Epithelial cell of esophagus (primary cell): ENCODE results near the gene INTS2.

ENCODE experiments used
- DNase-seq: peaks from one replicate; pipeline ENCODE4 v3.0.0; 2010; ENCODE audit warnings: low read depth
- H3K4me3 ChIP-seq: 2 replicates; pipeline ENCODE4 v1.5.1; 2011; ENCODE audit warnings: mild to moderate bottlenecking, low read length, control low read depth
- TF ChIP-seq, protein P1 (sequence below): IDR thresholded peaks from 2 replicates; pipeline ENCODE4 v1.5.1; 2011; ENCODE audit warnings: low read depth, mild to moderate bottlenecking, low read length, control low read depth, inconsistent platforms; ENCODE audit not compliant: insufficient read depth; ENCODE audit errors: missing control alignments

Gene INTS2

DNA sequence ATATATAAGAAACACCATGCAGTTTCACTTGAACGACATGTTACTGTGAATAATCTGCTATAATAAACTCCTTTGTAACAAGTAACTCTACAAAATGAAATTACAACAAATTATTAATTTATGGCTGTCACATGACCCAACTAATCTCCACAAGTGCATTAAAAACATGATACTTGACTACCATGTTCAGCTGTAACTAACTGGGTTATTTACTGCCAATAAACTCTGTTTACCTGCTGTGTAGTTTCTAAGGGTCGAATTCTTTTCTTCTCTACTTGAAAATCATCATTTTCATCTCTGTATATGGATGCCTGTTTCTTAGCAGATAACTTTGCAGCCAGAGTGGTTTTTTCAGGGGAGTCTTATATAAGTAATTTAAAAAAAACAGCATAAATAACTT lies 78.9 kb downstream of the INTS2 start:
- no peak for DNase-seq
- TF ChIP-seq, protein P1, sequence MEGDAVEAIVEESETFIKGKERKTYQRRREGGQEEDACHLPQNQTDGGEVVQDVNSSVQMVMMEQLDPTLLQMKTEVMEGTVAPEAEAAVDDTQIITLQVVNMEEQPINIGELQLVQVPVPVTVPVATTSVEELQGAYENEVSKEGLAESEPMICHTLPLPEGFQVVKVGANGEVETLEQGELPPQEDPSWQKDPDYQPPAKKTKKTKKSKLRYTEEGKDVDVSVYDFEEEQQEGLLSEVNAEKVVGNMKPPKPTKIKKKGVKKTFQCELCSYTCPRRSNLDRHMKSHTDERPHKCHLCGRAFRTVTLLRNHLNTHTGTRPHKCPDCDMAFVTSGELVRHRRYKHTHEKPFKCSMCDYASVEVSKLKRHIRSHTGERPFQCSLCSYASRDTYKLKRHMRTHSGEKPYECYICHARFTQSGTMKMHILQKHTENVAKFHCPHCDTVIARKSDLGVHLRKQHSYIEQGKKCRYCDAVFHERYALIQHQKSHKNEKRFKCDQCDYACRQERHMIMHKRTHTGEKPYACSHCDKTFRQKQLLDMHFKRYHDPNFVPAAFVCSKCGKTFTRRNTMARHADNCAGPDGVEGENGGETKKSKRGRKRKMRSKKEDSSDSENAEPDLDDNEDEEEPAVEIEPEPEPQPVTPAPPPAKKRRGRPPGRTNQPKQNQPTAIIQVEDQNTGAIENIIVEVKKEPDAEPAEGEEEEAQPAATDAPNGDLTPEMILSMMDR: no peak
- no peak overlapping the region for H3K4me3 ChIP-seq

DNA sequence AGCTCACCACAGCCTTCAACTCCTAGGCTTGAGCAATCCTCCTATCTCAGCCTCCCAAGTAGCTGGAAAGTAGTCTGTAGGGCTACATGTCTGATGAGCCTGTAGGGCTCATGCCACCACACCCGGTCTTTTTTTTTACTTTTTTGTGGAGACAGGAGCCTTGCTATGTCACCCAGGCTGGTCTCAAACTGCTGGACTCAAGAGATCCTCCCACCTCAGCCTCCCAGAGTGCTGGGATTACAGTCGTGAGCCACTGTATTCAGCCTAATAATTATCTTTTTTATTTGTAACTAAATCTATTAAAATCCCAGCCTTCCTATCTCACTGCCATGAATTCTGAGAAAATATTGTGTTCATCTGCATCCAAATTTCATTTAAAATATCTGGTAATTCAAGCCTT lies 79.5 kb downstream of the INTS2 start:
- no peak overlapping the region for H3K4me3 ChIP-seq
- DNase-seq: no peak
- TF ChIP-seq, protein P1: no peak

DNA sequence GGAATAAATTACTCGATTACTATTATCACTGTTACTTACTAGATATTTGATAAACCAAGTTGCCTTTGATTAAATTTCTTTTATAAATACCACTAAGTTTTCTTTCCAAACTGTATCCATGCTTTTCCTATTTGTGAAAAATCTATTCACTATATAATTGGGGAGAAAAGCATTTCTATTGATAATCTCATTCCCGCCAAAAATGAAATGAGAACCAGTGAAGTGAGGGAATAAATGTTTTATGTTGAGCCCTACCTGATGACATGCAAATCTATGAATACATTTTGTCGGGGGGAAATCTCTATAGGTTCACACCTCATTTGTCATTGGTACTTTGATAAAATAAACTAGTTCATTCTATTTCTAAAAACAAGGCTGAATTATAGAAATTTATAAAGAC lies 80.1 kb downstream of the INTS2 start:
- TF ChIP-seq, protein P1: no peak
- DNase-seq: no peak

DNA sequence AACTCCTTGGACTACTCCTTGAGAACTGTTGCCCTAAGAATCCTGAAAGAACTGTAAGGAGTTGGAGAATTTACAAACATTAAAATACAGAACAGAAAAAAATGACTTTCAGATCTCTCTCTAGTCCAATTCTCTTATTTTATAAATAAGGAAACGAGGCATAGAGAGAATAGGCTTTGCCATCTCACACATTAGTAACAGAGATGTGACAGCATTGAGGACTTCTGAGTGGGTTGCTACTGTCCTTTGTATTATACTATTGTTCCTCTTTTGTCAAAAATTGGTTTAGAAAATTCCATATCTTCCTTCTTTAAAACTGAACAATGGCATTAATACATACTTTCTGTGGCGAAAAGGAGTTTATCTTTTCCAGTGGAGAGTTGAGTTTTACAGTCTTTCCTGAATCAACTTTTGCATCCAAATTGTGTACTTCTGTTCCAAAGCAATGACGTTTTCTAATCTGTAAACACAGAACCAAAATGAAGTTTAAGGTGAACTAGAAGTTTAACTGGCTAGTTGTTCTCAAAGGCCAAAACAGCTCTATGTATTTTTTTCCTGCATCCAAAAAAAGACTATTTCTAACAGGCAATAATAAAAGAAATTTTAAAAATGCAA lies 80.9 kb downstream of the INTS2 start:
- TF ChIP-seq, protein P1: no peak
- DNase-seq: no peak
- no peak overlapping the region for H3K4me3 ChIP-seq

More for the DNA sequence above, 80.1 kb downstream of the INTS2 start:
- no peak overlapping the region for H3K4me3 ChIP-seq

DNA sequence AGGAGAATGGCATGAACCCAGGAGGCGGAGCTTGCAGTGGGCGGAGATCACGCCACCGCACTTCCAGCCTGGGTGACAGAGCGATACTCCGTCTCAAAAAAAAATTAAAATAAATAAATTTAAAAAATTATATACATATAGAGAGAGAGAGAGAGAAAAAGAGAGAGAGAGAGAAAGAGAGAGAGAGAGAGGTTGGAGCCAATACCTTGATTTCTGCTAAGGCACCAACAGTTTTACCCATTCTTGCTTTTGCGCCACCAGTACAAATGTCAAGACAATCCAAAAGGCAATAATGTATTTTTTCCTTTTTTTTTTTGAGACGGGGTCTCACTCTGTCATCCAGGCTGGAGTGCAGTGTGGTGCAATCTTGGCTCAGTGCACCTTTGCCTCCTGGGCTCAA lies 81.7 kb downstream of the INTS2 start:
- DNase-seq: no peak
- no peak overlapping the region for H3K4me3 ChIP-seq
- TF ChIP-seq, protein P1: no peak

DNA sequence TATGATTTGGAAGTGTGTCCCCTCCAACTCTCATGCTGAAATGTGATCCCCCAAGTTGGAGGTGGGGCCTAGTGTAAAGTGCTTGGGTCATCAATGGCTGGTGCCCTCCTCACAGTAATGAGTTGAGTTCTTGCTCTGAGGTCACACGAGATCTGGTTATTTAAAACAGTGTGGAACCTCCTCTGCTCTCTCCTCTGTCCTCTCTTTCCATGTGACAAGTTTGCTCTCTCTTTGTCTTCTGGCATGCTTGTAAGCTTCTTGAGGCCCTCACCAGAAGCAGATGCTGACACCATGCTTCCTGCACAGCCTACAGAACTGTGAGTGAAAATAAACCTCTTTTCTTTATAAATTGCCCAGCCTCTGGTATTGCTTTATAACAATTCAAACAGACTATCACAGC lies 84.3 kb downstream of the INTS2 start:
- TF ChIP-seq, protein P1: no peak
- no peak for DNase-seq
- H3K4me3 ChIP-seq: no peak overlapping the region

DNA sequence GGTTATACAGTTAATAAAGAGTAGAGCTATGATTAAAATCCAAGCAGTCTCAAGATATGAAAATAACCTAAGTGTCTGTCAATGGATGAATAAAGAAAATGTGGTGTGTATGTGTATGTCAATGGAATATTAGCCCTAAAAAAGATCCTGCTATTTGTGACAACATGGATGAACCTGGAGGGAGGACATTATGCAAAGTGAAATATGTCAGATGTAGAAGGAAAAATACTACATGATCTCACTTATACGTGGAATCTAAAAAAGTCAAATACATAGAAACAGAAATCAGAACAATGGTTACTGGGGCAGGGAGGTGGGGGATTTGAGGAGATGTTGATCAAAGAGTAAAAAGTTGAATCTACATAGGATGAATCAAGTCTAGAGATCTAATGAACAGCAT lies 84.9 kb downstream of the INTS2 start:
- DNase-seq: no peak
- no peak overlapping the region for H3K4me3 ChIP-seq
- TF ChIP-seq, protein P1: no peak
